ENCODE measurements around the gene NPTXR. TPM values are rescaled to one million over a fixed set of nuclear protein-coding genes. Genes with fewer than 3 reads are reported as not detected.

The NPTXR gene
- polyA plus RNA-seq, 1 of the 3 experiments (the other 2 are of a cell fraction): 1.2 TPM

DNA sequence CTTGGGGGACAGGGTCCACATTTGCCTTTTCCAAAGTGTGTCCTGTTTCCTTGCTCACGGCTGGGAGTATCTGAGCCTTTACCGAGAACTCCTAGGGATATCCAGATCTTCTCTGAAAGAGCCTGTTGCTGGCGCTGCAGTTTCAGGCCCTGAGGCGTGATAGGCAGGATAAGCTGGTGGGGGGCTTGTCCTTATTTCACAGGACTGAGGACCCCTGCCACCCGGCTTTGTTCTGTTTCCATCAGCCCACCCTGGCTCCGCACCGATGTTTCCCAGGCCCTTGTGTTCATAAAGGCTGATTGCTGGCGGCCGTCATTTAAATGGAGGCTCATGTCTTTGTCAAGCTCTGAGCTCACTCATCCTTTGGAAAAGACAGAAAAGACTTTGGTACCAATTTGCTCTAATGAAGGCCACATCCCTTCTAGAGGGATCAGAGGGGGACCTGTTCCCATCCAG, 9.4 kb upstream of the NPTXR start:
- no peak overlapping the region for H3K27ac ChIP-seq (ENCODE audit: low read depth in 2 of 2, low read length in 1 of 2)
- ChIA-PET POLR2A (interaction anchor here (0.6 to 1.0 kb wide), 2 partner anchors 17 to 68 kb away, joined by 3 read pairs; no protein-coding TSS in a partner anchor), CTCF (interaction anchor here (0.5 to 4.5 kb wide), 5 partner anchors 9 to 84 kb away, joined by 3 to 25 read pairs (median 4); partner anchors contain the start of gene CBX6)
- no peak for TF ChIP-seq NFIC (IDR thresholded peaks at IDR 0.05; ENCODE audit: borderline replicate concordance)
- no peak for TF ChIP-seq EP300 (IDR thresholded peaks at IDR 0.05; ENCODE audit: borderline replicate concordance in 1 of 2, low read depth in 1 of 2, low read length in 1 of 2)
- TF ChIP-seq TCF12 (IDR thresholded peaks at IDR 0.05): no peak
- no peaks in the 10 kb centered on the region for H3K79me2 ChIP-seq (ENCODE audit: insufficient read depth)
- no peak overlapping the region for H3K4me2 ChIP-seq
- no peaks in the 10 kb centered on the region for H3F3A ChIP-seq (replicated peaks; ENCODE audit: insufficient read depth)
- no peak overlapping the region for H2AFZ ChIP-seq (ENCODE audit: low read depth)
- 94% methylated on average over 3 of the region's 9 CpGs for WGBS (ENCODE audit: low lambda C conversion rate)
- H3K9me3 ChIP-seq: no peaks in the 10 kb centered on the region
- peaks cover 0 to 3% of the 10 kb centered on the region in 2 experiments; a peak in 2 of 4 replicates for H3K4me1 ChIP-seq (ENCODE audit: control insufficient read depth in 1 of 2, insufficient read depth in 2 of 2, low read depth in 1 of 2, low read length in 1 of 2)
- no peak overlapping the region for H3K4me3 ChIP-seq (ENCODE audit: low read depth in 2 of 2, low read length in 1 of 2)
- DNase-seq: no peak
- H3K9me2 ChIP-seq: no peaks in the 10 kb centered on the region
- no peaks in the 10 kb centered on the region for H3K36me3 ChIP-seq (replicated peaks in 1 of 2; ENCODE audit: control insufficient read depth in 1 of 2, insufficient read depth in 2 of 2, low read length in 1 of 2)
- H4K20me1 ChIP-seq (ENCODE audit: insufficient read depth): no peaks in the 10 kb centered on the region
- H3K27me3 ChIP-seq (ENCODE audit: insufficient read depth): no peaks in the 10 kb centered on the region
- H3K9ac ChIP-seq: no peak overlapping the region

- Histone ChIP-seq H3F3A (replicated peaks; ENCODE audit: insufficient read depth) (no peaks in the 10 kb centered on the region), H3K9me3 (no peaks in the 10 kb centered on the region), H3K4me3 (ENCODE audit: low read depth in 2 of 2, low read length in 1 of 2) (no peak overlapping the region), H3K27ac (ENCODE audit: low read depth in 2 of 2, low read length in 1 of 2) (no peak overlapping the region), H3K79me2 (ENCODE audit: insufficient read depth) (no peaks in the 10 kb centered on the region), H3K36me3 (replicated peaks in 1 of 2; ENCODE audit: control insufficient read depth in 1 of 2, insufficient read depth in 2 of 2, low read length in 1 of 2) (no peaks in the 10 kb centered on the region), H3K9me2 (no peaks in the 10 kb centered on the region), H3K4me2 (no peak overlapping the region), H3K4me1 (ENCODE audit: control insufficient read depth in 1 of 2, insufficient read depth in 2 of 2, low read depth in 1 of 2, low read length in 1 of 2) (peaks cover 0 to 3% of the 10 kb centered on the region in 2 experiments; a peak in 2 of 4 replicates), H2AFZ (ENCODE audit: low read depth) (no peak overlapping the region), H3K9ac (no peak overlapping the region), H4K20me1 (ENCODE audit: insufficient read depth) (no peaks in the 10 kb centered on the region), H3K27me3 (ENCODE audit: insufficient read depth) (no peaks in the 10 kb centered on the region)
- ChIA-PET CTCF (interaction anchor here (2.3 to 4.5 kb wide), 2 partner anchors 18 to 84 kb away, joined by 12 to 25 read pairs; partner anchors contain the start of gene CBX6), POLR2A (interaction anchor here (1.0 kb wide), 1 partner anchor 17 kb away, joined by 3 read pairs; no protein-coding TSS in a partner anchor)
- TF ChIP-seq EZH2phosphoT487 (IDR thresholded peaks at IDR 0.05; ENCODE audit: borderline replicate concordance, low read depth): no peak
- no peak for TF ChIP-seq RCOR1 (IDR thresholded peaks at IDR 0.05; ENCODE audit: low read length)
- no peak for TF ChIP-seq TEAD4 (IDR thresholded peaks at IDR 0.05; ENCODE audit: borderline replicate concordance, insufficient read depth)
- TF ChIP-seq NFIC (IDR thresholded peaks at IDR 0.05; ENCODE audit: borderline replicate concordance): no peak
- TF ChIP-seq ELF1 (IDR thresholded peaks at IDR 0.05): no peak
- no peak for TF ChIP-seq USF1 (IDR thresholded peaks at IDR 0.05; ENCODE audit: borderline replicate concordance, low read depth)
- TF ChIP-seq GABPA (IDR thresholded peaks at IDR 0.05; ENCODE audit: low read depth): no peak
- no peak for TF ChIP-seq RAD21 (IDR thresholded peaks at IDR 0.05; ENCODE audit: low read length)
- TF ChIP-seq POLR2AphosphoS5 (IDR thresholded peaks at IDR 0.05; ENCODE audit: low read depth, low read length): no peak
- no peak for TF ChIP-seq FOSL2 (IDR thresholded peaks at IDR 0.05; ENCODE audit: borderline replicate concordance, low read depth)
- TF ChIP-seq JUND (IDR thresholded peaks at IDR 0.05): no peak
- WGBS (ENCODE audit: low lambda C conversion rate): 75% methylated on average over 1 of the region's 1 CpG
- DNase-seq: no peak
These were observed 8.7 kb upstream of the NPTXR start for GRCh38 chr22:38852522-38852921.

Measured in SK-N-SH (cell line).